C4-2B (cell line): ENCODE results near the gene GNAT1.

Source experiments
- H3K27ac ChIP-seq: fragments of 450-650 bp; 2 replicates; pipeline ENCODE4 v1.5.1; 2017
- CTCF ChIP-seq: fragments of 450-650 bp; conservative IDR thresholded peaks from 2 replicates; pipeline ENCODE4 v1.5.1; 2017; ENCODE audit warnings: mild to moderate bottlenecking
- ZFX ChIP-seq: fragments of 450-650 bp; IDR thresholded peaks from 2 replicates; pipeline ENCODE4 v1.6.1; 2017

Gene GNAT1

GRCh38 chr3:50163572-50164455, 27.6 kb upstream of the GNAT1 start:
- peak overlapping the region; percentile 83 for H3K27ac ChIP-seq
- no peak for TF ChIP-seq CTCF
- TF ChIP-seq ZFX: no peak; the same call in 1 of the 2 replicates

- TF ChIP-seq CTCF (no peak), ZFX (no peak)
- H3K27ac ChIP-seq: peak overlapping the region; percentile 83
These were observed 26.9 kb upstream of the GNAT1 start for GRCh38 chr3:50164481-50164880.

- TF ChIP-seq ZFX (no peak), CTCF (no peak)
- H3K27ac ChIP-seq: peak overlapping the region; percentile 83
These were observed 26.2 kb upstream of the GNAT1 start for GRCh38 chr3:50164984-50165909.

- peak overlapping the region; percentile 83 for H3K27ac ChIP-seq
- TF ChIP-seq CTCF: no peak
- no peak for TF ChIP-seq ZFX
These were observed 25.4 kb upstream of the GNAT1 start for GRCh38 chr3:50165910-50166538.

GRCh38 chr3:50166620-50167019, 24.8 kb upstream of the GNAT1 start:
- H3K27ac ChIP-seq: peak overlapping the region; percentile 83
- TF ChIP-seq CTCF: no peak
- no peak for TF ChIP-seq ZFX

- TF ChIP-seq CTCF (no peak), ZFX (no peak)
- H3K27ac ChIP-seq: peak overlapping the region; percentile 83
These were observed 24.2 kb upstream of the GNAT1 start for GRCh38 chr3:50167069-50167840.
